ENCODE data around the gene ATP11A. TPM values are rescaled to one million over a fixed set of nuclear protein-coding genes. Genes with fewer than 3 reads are reported as not detected.

Gene ATP11A
- 90.4 and 97.8 TPM in 2 replicates for total RNA-seq

DNA sequence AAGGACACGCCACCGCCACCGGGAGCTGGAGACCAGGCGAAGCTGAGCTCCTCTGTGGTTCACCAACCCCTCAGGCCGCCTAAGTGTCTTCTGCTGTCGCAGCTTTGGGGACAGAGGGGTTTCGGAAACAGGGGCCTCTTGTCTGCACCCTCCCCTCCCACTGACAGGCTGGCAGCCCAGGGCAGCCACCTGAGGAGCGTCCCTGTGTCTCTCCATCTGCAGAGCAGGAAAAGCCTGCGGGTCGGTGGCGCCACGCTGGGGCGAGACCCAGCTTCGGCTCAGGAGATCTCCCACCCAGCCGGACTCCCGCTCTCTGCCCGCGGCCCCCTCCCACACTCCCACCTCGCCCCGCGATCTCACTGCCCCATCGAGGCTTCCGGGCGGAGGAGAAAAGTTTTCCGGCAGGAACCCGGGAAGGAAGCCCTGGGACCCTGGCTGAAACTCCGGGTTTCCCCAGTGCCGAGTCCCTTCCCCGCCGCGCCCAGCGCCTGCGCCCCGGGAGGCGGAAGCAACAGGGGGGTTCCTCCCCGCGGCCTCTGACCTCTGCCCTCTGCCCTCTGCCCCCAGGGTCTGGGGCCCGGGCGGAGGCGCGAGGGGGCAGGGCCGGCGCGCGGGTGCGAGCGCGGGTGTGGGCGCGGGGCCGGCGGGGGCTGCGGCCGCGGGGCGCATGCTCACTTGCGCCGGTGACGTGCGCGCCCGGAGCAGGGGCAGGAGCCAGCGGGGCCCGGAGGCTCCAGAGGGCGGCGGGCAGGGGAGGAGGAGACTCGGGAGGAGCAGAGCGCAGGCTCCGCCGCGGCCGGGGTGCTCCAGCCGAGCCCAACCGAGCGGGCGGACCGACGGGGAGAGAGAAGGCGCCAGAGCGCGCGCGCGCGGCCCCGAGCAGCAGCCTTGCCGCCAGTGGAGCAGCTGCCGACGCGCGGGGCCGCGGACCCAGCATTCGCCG lies at the start of gene ATP11A:
Gene ATP11A (plus strand): TSS at position 736 of the 943 bp plus-strand sequence. CDS start 379 bp downstream, outside the sequence.
- Mint-ChIP-seq H3K4me1 (ENCODE audit: low read depth) (peaks cover 60% of the 10 kb centered on the region), H3K27ac (peak within 1 kb of the TSS; percentile 94), H3K36me3 (ENCODE audit: low read depth) (peaks cover 3% of the 10 kb centered on the region), H3K9me3 (no peaks in the 10 kb centered on the region), H3K27me3 (ENCODE audit: insufficient read depth) (no peaks in the 10 kb centered on the region), H3K4me3 (peak within 1 kb of the TSS; percentile 84)
- DNase-seq (ENCODE audit: low spot score): peak; percentile 81
- intact Hi-C loops (cut with micrococcal nuclease): loop anchor here (1.0 to 5.0 kb wide), 8 partner anchors 49 to 1537 kb away; partner anchors contain the start of genes CUL4A, LAMP1 and PCID2

DNA sequence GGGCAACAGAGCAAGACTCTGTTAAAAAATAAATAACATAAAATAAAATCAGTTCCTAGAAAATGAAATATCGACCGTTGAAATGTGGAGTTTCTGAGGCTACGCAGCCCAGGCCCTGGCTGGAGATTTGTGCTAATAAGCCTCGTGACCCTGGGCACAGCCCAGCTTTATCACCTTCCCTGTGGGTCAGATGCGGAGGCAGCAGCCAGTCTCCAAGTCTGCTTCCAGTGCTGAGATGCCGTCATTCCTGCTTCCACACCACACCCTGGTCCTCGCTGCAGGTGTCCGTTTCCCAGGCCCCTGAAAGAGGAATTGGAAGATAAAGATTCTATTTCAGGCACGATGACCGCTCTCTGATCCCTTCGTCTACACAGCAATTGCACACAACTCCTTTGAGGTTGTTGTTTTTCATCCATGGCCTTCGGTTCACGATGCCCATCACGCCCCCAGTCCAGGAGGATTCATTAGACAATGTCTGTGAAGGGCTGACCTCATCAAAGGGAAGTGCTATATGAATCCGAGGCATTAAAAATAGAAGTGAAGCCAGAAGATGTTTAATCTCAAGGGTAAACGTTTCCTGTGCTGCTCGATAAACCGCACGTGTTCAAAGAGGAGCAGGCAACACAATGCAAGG lies 48.3 kb upstream of the ATP11A start:
- Mint-ChIP-seq H3K27me3 (ENCODE audit: insufficient read depth) (peaks cover 27% of the 10 kb centered on the region), H3K9me3 (no peaks in the 10 kb centered on the region), H3K27ac (no peak overlapping the region), H3K36me3 (ENCODE audit: low read depth) (no peaks in the 10 kb centered on the region), H3K4me1 (ENCODE audit: low read depth) (peaks cover 7% of the 10 kb centered on the region), H3K4me3 (no peak overlapping the region)
- intact Hi-C loops (cut with micrococcal nuclease): no loop called here
- DNase-seq (ENCODE audit: low spot score): no peak

DNA sequence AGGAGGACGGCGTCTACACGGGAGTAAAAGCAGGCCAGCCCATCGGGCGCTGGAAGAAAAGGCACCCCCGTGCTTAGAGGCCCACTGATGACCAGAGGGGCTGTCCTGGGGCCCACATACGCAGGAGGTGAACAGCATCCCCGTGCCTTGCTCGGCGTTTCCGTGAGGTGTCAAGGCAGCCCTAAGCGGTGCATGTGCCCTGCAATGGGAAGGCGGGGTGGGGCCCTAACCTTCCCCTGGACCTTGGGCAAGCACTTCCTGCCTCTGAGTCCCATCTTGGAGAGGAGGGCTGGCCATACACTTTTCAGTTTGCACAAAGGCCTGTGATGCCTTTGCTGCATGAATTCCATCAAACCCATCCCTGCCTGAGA lies 47.8 kb upstream of the ATP11A start:
- peaks cover 27% of the 10 kb centered on the region for H3K27me3 Mint-ChIP-seq (ENCODE audit: insufficient read depth)
- H3K4me3 Mint-ChIP-seq: no peak overlapping the region
- no peak overlapping the region for H3K27ac Mint-ChIP-seq
- intact Hi-C loops (cut with micrococcal nuclease): no loop called here
- H3K36me3 Mint-ChIP-seq (ENCODE audit: low read depth): no peaks in the 10 kb centered on the region
- DNase-seq (ENCODE audit: low spot score): no peak
- H3K4me1 Mint-ChIP-seq (ENCODE audit: low read depth): peaks cover 7% of the 10 kb centered on the region
- H3K9me3 Mint-ChIP-seq: no peaks in the 10 kb centered on the region

DNA sequence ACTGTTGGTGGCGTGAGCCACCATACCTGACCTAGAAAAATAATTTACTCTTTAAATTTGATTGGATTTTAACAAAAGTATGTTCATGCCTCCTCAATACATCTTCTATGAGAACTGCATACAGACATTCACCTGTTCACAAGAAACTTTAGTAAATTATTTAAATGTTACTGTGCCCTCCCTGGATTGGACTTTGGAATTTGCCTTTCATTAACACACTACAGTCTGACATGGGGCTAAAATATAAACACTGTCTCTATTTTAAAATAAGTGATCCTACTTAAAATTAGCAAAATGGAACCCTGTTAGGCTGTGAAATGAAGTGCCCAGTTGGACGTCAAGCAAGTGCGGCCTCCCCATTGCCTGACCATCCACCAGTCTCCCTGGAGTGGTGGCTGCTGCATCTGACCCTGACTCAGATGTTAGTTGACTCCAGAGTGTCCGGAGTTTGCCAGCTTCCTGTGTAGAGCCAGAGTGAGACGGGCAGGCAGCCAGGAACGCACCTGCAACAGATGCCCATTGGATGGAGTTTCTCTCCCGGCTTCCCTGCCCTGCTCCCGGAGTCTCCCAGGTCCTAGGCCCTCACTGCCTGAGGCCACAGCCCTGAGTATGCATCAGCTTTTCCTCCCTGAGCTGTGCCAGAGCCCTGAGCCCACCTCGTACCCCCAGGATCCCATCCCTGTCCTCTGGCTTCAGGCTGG lies 45.9 kb upstream of the ATP11A start:
- Mint-ChIP-seq H3K4me3 (no peak overlapping the region), H3K4me1 (ENCODE audit: low read depth) (peaks cover 7% of the 10 kb centered on the region), H3K9me3 (no peaks in the 10 kb centered on the region), H3K27ac (no peak overlapping the region), H3K27me3 (ENCODE audit: insufficient read depth) (peaks cover 21% of the 10 kb centered on the region), H3K36me3 (ENCODE audit: low read depth) (no peaks in the 10 kb centered on the region)
- intact Hi-C loops (cut with micrococcal nuclease): no loop called here
- no peak for DNase-seq (ENCODE audit: low spot score)

DNA sequence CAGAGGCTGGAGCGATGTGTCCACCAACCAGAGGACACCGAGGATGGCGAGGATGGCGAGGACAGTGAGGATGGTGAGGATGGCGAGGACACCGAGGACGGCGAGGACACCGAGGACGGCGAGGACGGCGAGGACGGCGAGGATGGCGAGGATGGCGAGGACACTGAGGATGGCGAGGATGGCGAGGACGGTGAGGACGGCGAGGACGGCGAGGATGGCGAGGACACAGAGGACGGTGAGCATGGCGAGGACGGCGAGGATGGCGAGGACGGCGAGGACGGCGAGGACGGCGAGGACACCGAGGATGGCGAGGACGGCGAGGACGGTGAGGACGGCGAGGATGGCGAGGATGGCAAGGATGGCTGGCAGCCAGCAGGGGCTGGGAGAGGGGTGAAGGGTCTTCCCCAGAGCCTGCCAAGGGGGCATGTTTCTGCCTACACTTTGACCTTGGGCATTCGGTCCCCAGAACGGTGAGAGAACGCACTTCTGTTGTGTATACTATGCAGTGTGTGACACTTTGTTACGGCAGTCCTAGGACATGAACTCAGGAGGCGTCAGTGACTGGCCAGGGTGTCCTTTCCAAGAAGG lies 44.4 kb upstream of the ATP11A start:
- intact Hi-C loops (cut with micrococcal nuclease): no loop called here
- no peaks in the 10 kb centered on the region for H3K36me3 Mint-ChIP-seq (ENCODE audit: low read depth)
- H3K4me3 Mint-ChIP-seq: no peak overlapping the region
- DNase-seq (ENCODE audit: low spot score): no peak
- no peaks in the 10 kb centered on the region for H3K4me1 Mint-ChIP-seq (ENCODE audit: low read depth)
- peaks cover 12% of the 10 kb centered on the region for H3K27me3 Mint-ChIP-seq (ENCODE audit: insufficient read depth)
- no peaks in the 10 kb centered on the region for H3K9me3 Mint-ChIP-seq
- H3K27ac Mint-ChIP-seq: peak overlapping the region; percentile 52

DNA sequence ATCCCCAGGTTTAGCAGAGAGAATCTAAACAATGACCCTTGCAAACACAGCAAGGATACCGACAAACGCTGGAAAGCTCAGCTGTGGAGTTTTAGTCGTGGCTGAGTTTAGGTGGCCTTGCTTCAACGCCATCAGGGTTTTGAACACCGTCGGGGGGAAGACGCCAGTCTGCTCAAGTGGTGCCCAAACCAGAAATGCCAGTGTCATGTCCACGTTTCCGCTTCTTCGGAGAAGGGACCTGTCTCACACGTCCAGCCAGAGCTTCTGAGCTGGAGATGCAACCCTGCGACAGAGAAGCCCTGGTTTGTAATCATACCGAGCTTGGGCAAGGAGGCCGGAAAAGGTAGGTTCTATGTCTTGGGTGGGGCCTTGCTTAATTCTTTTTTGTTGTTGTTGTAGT lies 42.6 kb upstream of the ATP11A start:
- H3K27me3 Mint-ChIP-seq (ENCODE audit: insufficient read depth): peaks cover 5% of the 10 kb centered on the region
- no peaks in the 10 kb centered on the region for H3K9me3 Mint-ChIP-seq
- no peak overlapping the region for H3K27ac Mint-ChIP-seq
- H3K4me3 Mint-ChIP-seq: no peak overlapping the region
- no peaks in the 10 kb centered on the region for H3K36me3 Mint-ChIP-seq (ENCODE audit: low read depth)
- intact Hi-C loops (cut with micrococcal nuclease): no loop called here
- no peaks in the 10 kb centered on the region for H3K4me1 Mint-ChIP-seq (ENCODE audit: low read depth)
- no peak for DNase-seq (ENCODE audit: low spot score)

DNA sequence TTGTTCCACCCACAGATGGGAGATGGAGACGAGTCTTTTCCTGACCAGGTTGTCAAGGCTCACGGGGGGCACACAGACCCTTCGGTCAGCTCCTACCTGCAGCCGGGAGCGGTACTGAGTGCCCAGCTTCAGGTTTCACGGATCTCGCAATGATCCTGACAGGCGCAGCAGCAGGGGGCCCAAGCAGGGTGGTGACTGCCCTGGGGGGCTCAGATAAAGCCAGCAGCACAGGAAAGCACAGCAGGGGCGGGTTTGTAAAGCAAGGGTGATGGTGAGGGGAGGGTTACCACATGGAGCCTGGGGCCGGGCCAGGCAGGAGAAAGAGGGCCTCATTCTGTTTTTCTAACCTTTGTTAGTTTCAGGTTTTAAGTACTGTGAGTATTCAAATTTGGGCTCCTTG lies 41.7 kb upstream of the ATP11A start:
- Mint-ChIP-seq H3K9me3 (no peaks in the 10 kb centered on the region), H3K36me3 (ENCODE audit: low read depth) (no peaks in the 10 kb centered on the region), H3K4me1 (ENCODE audit: low read depth) (no peaks in the 10 kb centered on the region), H3K27me3 (ENCODE audit: insufficient read depth) (peaks cover 7% of the 10 kb centered on the region), H3K27ac (no peak overlapping the region), H3K4me3 (no peak overlapping the region)
- no peak for DNase-seq (ENCODE audit: low spot score)
- intact Hi-C loops (cut with micrococcal nuclease): no loop called here

DNA sequence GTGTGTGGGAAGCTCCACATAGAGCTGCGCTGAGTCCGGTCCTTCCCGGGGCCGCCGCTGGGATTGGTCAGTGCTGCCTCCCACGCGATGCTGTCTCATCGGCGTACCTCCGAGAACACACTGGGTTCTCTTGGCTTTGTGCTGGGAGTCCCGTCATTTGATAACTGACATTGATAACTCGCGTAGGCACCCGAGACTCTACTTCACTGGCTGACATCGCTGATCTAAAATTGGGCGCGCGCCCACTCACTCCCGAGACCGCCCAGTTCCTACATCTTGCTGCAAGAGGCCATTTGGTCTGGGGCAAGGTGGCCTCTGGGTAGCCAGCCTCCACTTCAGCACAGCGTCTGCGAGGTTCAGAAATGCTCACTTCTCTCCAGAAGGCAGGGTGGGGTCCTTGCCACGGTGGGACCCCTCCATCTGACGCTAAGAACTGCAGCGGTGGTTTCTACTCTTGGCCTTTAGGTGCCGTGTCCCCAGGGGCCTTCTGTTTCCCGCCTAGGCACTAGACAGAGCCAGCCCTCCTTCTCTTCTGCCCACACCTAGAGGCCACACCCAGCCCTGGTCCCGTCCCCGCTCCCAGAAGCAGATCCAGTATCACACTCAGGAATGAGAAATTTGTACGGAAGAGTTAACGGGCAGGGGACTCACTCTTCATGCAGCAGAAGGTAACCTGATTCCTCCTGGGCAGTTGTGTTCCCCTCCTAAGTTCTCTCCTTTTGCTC lies 40.7 kb upstream of the ATP11A start:
- Mint-ChIP-seq H3K9me3 (no peaks in the 10 kb centered on the region), H3K27me3 (ENCODE audit: insufficient read depth) (peaks cover 7% of the 10 kb centered on the region), H3K36me3 (ENCODE audit: low read depth) (no peaks in the 10 kb centered on the region), H3K4me1 (ENCODE audit: low read depth) (no peaks in the 10 kb centered on the region), H3K27ac (no peak overlapping the region), H3K4me3 (no peak overlapping the region)
- no peak for DNase-seq (ENCODE audit: low spot score)
- intact Hi-C loops (cut with micrococcal nuclease): no loop called here

DNA sequence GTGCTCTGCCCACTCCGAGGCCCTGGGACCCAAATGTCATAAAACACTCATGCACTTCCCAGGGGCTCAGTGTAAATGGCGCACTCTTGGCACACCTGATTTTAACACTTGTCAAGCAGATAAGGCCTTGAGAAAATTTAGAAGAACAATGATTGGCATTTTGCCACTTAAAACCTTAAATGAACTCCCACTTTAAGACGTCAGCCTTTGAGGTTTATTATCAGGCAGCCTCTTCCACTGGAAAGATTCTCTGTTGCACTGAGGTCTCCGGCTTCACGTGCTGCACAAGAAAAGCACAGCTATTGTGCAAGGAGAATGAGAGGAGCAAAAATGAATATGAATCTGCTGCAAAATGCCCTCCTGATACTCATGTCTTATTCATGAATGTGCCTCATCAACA lies 38.5 kb upstream of the ATP11A start:
- Mint-ChIP-seq H3K36me3 (ENCODE audit: low read depth) (no peaks in the 10 kb centered on the region), H3K4me3 (no peak overlapping the region), H3K9me3 (no peaks in the 10 kb centered on the region), H3K27ac (no peak overlapping the region), H3K27me3 (ENCODE audit: insufficient read depth) (peaks cover 2% of the 10 kb centered on the region), H3K4me1 (ENCODE audit: low read depth) (no peaks in the 10 kb centered on the region)
- no peak for DNase-seq (ENCODE audit: low spot score)
- intact Hi-C loops (cut with micrococcal nuclease): no loop called here

DNA sequence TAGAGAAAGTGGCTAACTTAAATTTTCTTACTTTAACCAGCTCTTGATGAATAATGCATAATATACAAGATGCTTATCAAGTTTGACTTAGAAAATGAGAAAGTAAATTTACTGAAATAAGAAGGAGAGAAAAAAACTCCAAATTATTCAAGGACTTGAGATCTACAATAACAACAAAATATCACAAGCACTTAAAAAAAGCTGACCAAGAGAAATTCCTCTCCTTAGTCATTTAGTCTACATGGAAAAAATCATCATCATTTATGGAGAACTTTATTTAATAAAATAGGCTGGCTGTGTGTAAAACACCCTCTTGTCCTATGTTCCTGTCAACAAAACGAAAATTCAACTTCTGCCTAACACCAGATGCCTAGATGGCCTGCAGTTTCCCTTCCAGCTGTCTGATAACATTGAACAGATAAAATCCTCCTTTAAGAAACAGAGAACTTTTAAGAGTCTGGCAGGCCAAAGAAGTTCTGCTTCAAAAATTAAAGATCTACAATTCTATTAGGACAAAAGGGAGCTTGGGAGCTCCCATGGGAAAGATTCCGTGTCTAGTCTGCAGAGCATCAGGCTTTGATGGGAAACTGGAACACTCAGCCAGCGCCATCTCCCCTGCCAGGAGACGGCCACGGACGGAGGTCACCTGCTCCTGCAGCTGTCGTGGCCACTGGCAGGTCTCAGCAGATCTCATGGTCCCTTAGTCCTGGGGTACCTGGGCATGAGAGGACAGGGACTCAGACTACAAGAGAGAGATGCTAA lies 37.9 kb upstream of the ATP11A start:
- H3K4me1 Mint-ChIP-seq (ENCODE audit: low read depth): no peaks in the 10 kb centered on the region
- DNase-seq (ENCODE audit: low spot score): no peak
- no peaks in the 10 kb centered on the region for H3K36me3 Mint-ChIP-seq (ENCODE audit: low read depth)
- intact Hi-C loops (cut with micrococcal nuclease): no loop called here
- H3K27me3 Mint-ChIP-seq (ENCODE audit: insufficient read depth): peaks cover 2% of the 10 kb centered on the region
- no peak overlapping the region for H3K4me3 Mint-ChIP-seq
- no peaks in the 10 kb centered on the region for H3K9me3 Mint-ChIP-seq
- H3K27ac Mint-ChIP-seq: no peak overlapping the region

DNA sequence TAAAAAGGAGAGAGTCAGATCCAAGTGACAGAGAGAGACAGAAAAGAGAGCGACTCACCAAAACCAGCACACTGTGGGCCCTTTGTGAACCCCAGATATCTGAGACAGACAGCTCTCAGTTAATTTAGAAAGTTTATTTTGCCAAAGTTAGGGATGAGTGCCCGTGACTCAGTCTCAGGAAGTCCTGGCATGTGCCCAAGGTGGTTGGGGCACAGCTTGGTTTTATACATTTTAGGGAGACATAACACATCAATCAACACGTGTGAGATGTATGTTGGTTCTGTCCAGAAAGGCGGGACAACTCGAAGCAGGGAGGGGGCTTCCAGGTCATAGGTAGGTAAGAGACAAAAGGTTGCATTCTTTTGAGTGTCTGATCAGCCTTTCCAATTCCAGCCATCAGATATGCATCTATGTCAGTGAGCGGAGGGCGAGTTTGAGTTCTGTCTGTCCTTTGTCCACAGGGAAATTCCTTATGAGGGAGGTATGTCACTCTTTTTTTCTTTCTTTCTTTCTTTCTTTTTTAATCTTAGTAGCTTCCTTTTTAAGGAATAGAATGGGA lies 37.2 kb upstream of the ATP11A start:
- intact Hi-C loops (cut with micrococcal nuclease): no loop called here
- H3K27ac Mint-ChIP-seq: no peak overlapping the region
- H3K4me1 Mint-ChIP-seq (ENCODE audit: low read depth): no peaks in the 10 kb centered on the region
- no peaks in the 10 kb centered on the region for H3K9me3 Mint-ChIP-seq
- no peak overlapping the region for H3K4me3 Mint-ChIP-seq
- H3K27me3 Mint-ChIP-seq (ENCODE audit: insufficient read depth): peaks cover 2% of the 10 kb centered on the region
- H3K36me3 Mint-ChIP-seq (ENCODE audit: low read depth): no peaks in the 10 kb centered on the region
- no peak for DNase-seq (ENCODE audit: low spot score)

Data from activated T-helper 1 cell treated with anti-CD3 and anti-CD28 coated beads, Interleukin-12 subunit alpha, Interleukin-12 subunit beta, Interleukin-2, Interleukin-4 antibody, amounts not matched to agents 30 ng/mL and 10 ng/mL and 1 ng/mL, durations not matched to agents 14 hours and 24 hours and 36 hours (primary cell).